Activated CD8-positive, alpha-beta T cell treated with anti-CD3 and anti-CD28 coated beads for 36 hours (primary cell): Measurements from ENCODE around the gene PGGHG. TPM values are rescaled to one million over a fixed set of nuclear protein-coding genes. Genes with fewer than 3 reads are reported as not detected.
"Not testable (repeated sequence)": the region's sequence is repeated elsewhere in the genome, so short reads cannot be mapped to it uniquely, and the experiment has no call there.

Source experiments
- ATAC-seq: fragments of 200-7000 bp; cut with Tn5 transposase; one replicate; pipeline ENCODE4 v1.10.0; 2021; ENCODE audit warnings: mild to moderate bottlenecking, moderate library complexity
- CTCF ChIA-PET: fragments of 350-600 bp; sonication (Branson Sonifier 250); formaldehyde crosslinking; loops from one replicate; lab custom pipeline; 2021; ENCODE audit warnings: antibody characterized with exemption; lab: Charles Lee
- POLR2A ChIA-PET: fragments of 350-600 bp; sonication (Branson Sonifier 250); formaldehyde crosslinking; loops from one replicate; lab custom pipeline; 2021; ENCODE audit warnings: antibody characterized with exemption; lab: Charles Lee
- DNase-seq: peaks from one replicate; pipeline ENCODE4 v3.0.0-alpha.2; 2020
- H3K27ac Mint-ChIP-seq: one replicate; pipeline ENCODE4 v1.8.0; 2021; ENCODE audit warnings: mild to moderate bottlenecking, mixed read lengths
- H3K27me3 Mint-ChIP-seq: one replicate; pipeline ENCODE4 v1.8.0; 2021; ENCODE audit warnings: mixed read lengths
- H3K36me3 Mint-ChIP-seq: one replicate; pipeline ENCODE4 v1.8.0; 2021; ENCODE audit warnings: low read depth, mixed read lengths
- H3K4me1 Mint-ChIP-seq: one replicate; pipeline ENCODE4 v1.8.0; 2021; ENCODE audit warnings: low read depth, mixed read lengths
- H3K4me3 Mint-ChIP-seq: one replicate; pipeline ENCODE4 v1.8.0; 2021; ENCODE audit warnings: mild to moderate bottlenecking, moderate library complexity, mixed read lengths
- H3K9me3 Mint-ChIP-seq: one replicate; pipeline ENCODE4 v1.8.0; 2021; ENCODE audit warnings: mixed read lengths
- intact Hi-C: fragments of 100-400 bp; cut with micrococcal nuclease; formaldehyde crosslinking; loops from one replicate; pipeline ENCODE4 v1.10.0; 2022
- total RNA-seq, 2 experiments: library from RNA; stranded (reverse); gene quantifications; one replicate each; pipeline ENCODE4 v1.2.3, GENCODE V29; 2021
- TF ChIP-seq, protein P1 (sequence below): fragments of 200-600 bp; IDR thresholded peaks from one replicate; pipeline ENCODE4 v1.8.0; 2022; ENCODE audit warnings: antibody characterized with exemption, mild to moderate bottlenecking

The PGGHG gene
- total RNA-seq, 2 experiments from 2014 or later, result 298 to 308 TPM

DNA sequence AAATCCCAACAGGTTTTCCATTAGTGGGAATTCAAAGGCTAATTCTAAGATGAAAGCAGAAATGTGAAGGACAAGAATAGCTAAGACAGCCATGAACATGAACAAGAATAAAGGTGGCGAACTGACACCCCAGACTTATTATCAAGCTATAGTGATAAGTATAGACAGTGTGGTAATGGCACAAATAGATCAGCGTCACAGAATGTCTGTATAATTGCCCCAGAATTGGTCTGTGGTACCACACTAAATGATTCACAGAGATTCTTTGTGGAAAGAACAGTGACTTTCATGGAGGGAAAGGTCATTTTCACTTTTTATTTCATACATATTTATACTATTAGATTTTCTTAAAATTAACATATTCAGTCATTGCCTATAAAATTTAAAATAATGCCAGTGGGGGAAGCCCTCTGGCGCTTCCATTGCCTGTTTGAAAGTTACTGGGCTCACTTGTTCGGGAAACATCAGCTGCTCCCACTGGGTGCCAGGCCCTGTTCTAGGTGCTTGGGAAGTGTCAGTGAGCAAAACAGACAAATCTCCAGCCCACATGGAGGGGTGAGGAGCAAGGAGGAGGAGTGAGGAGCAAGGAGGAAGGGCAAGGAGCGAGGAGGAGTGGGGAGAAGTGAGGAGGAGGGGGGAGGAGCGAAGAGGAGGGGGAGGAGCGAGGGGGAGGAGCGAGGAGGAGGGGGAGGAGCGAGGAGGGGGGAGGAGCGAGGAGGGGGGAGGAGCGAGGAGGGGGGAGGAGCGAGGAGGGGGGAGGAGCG is 22.1 kb upstream of the PGGHG start:
- peak; percentile 52 for ATAC-seq
- H3K4me3 Mint-ChIP-seq, result peak overlapping the region; percentile 71
- TF ChIP-seq, protein P1, sequence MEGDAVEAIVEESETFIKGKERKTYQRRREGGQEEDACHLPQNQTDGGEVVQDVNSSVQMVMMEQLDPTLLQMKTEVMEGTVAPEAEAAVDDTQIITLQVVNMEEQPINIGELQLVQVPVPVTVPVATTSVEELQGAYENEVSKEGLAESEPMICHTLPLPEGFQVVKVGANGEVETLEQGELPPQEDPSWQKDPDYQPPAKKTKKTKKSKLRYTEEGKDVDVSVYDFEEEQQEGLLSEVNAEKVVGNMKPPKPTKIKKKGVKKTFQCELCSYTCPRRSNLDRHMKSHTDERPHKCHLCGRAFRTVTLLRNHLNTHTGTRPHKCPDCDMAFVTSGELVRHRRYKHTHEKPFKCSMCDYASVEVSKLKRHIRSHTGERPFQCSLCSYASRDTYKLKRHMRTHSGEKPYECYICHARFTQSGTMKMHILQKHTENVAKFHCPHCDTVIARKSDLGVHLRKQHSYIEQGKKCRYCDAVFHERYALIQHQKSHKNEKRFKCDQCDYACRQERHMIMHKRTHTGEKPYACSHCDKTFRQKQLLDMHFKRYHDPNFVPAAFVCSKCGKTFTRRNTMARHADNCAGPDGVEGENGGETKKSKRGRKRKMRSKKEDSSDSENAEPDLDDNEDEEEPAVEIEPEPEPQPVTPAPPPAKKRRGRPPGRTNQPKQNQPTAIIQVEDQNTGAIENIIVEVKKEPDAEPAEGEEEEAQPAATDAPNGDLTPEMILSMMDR, result no peak

GRCh38 chr11:267491-267994 is 21.4 kb upstream of the PGGHG start:
- intact Hi-C loops, result loop anchor here (10.0 kb wide), 1 partner anchor 47 kb away; the partner anchor contains the start of gene IFITM1
- CTCF ChIA-PET, result interaction anchor here (0.8 to 3.5 kb wide), 8 partner anchors 9 to 182 kb away, joined by 3 to 31 read pairs (median 4); no protein-coding TSS in a partner anchor

More for the DNA sequence above, 22.1 kb upstream of the PGGHG start:
- H3K4me1 Mint-ChIP-seq, result peaks cover 37% of the 10 kb centered on the region
- peaks cover 3% of the 10 kb centered on the region for H3K9me3 Mint-ChIP-seq
- CTCF ChIA-PET, result interaction anchor here (0.9 to 3.5 kb wide), 7 partner anchors 12 to 182 kb away, joined by 3 to 31 read pairs (median 4); partner anchors contain the start of gene PGGHG
- peak; percentile 38 for DNase-seq
- H3K27me3 Mint-ChIP-seq, result no peaks in the 10 kb centered on the region
- intact Hi-C loops, result loop anchor here (10.0 kb wide), 1 partner anchor 48 kb away; the partner anchor contains the start of gene IFITM1
- peak overlapping the region; percentile 93 for H3K27ac Mint-ChIP-seq
- POLR2A ChIA-PET, result interaction anchor here (0.8 to 3.9 kb wide), 16 partner anchors 10 to 310 kb away, joined by 3 to 75 read pairs (median 4); partner anchors contain the start of genes BET1L, IFITM1, NLRP6 and PGGHG
- H3K36me3 Mint-ChIP-seq, result no peaks in the 10 kb centered on the region

GRCh38 chr11:268716-269145 is 20.2 kb upstream of the PGGHG start:
- H3K27me3 Mint-ChIP-seq, result not testable (repeated sequence)
- POLR2A ChIA-PET, result interaction anchor here (0.7 to 3.9 kb wide), 14 partner anchors 11 to 542 kb away, joined by 3 to 75 read pairs (median 6); partner anchors contain the start of genes NLRP6, PGGHG, PSMD13 and SIRT3
- intact Hi-C loops, result loop anchor here (10.0 kb wide), 1 partner anchor 46 kb away; the partner anchor contains the start of gene IFITM1

More at GRCh38 chr11:267491-267994, 21.4 kb upstream of the PGGHG start:
- Mint-ChIP-seq H3K4me1 (peaks cover 37% of the 10 kb centered on the region), H3K4me3 (peak overlapping the region; percentile 89), H3K9me3 (peaks cover 3% of the 10 kb centered on the region), H3K36me3 (no peaks in the 10 kb centered on the region), H3K27ac (peak overlapping the region; percentile 98), H3K27me3 (no peaks in the 10 kb centered on the region)
- TF ChIP-seq, protein P1, result no peak
- POLR2A ChIA-PET, result interaction anchor here (0.7 to 3.9 kb wide), 21 partner anchors 9 to 310 kb away, joined by 3 to 75 read pairs (median 4); partner anchors contain the start of genes BET1L, IFITM1, NLRP6 and PGGHG
- ATAC-seq (peak; percentile 50), DNase-seq (peak; percentile 78)

DNA sequence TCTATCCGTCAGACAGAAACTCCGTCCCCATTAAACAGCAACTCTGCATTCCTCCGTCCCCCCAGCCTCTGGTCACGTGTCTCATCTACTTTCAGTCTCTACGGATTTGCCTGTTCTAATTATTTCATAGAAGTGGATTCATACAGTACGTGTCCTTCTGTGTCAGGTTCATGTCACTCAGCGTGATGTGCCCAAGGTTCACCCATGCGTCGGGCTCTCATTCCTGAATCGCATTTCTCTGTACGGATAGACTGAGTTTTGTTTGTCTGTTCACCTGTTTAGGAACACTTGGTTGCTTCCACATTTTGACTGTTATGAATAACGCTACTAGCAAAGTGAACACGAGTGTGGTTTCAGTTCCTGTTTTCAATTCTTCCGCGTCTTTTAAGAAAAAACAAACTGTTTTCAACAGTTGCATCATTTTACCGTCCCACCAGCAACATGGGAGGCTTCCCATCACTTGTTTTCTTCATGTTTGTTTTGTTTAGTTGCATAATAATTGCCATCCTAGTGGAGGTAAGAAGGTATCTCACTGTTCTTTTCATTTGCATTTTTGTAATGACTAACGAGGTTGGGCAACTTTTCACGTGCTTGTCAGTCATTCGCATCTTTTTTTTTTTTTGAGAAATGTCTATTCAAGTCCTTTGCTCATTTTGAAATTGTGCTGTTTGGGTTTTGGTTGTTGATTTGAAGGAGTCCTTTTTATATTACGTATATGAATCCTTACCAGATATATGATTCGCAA is 19.6 kb upstream of the PGGHG start:
- Mint-ChIP-seq H3K27me3 (no peaks in the 10 kb centered on the region), H3K27ac (peak overlapping the region; percentile 98), H3K4me1 (peaks cover 37% of the 10 kb centered on the region), H3K36me3 (no peaks in the 10 kb centered on the region), H3K4me3 (peak overlapping the region; percentile 89), H3K9me3 (peaks cover 3% of the 10 kb centered on the region)
- intact Hi-C loops, result loop anchor here (10.0 kb wide), 1 partner anchor 45 kb away; the partner anchor contains the start of gene IFITM1
- ChIA-PET POLR2A (interaction anchor here (0.7 to 3.9 kb wide), 9 partner anchors 11 to 542 kb away, joined by 3 to 75 read pairs (median 4); partner anchors contain the start of genes NLRP6, PSMD13 and SIRT3), CTCF (interaction anchor here (1.3 to 2.9 kb wide), 2 partner anchors 8 to 12 kb away, joined by 3 to 14 read pairs; no protein-coding TSS in a partner anchor)
- ATAC-seq (peak; percentile 38), DNase-seq (peak; percentile 72)
- TF ChIP-seq, protein P1, result peak; percentile 46

More at GRCh38 chr11:268716-269145, 20.2 kb upstream of the PGGHG start:
- not testable (repeated sequence) for H3K36me3 Mint-ChIP-seq, H3K9me3 Mint-ChIP-seq
- ATAC-seq (peak; percentile 32), DNase-seq (peak; percentile 84)
- peak overlapping the region; percentile 98 for H3K27ac Mint-ChIP-seq
- CTCF ChIA-PET, result interaction anchor here (1.2 to 2.9 kb wide), 3 partner anchors 9 to 12 kb away, joined by 3 to 14 read pairs (median 4); no protein-coding TSS in a partner anchor
- H3K4me3 Mint-ChIP-seq, result peak overlapping the region; percentile 89
- H3K4me1 Mint-ChIP-seq, result peaks cover 37% of the 10 kb centered on the region
